ENCODE measurements around the gene SYT6.

Gene SYT6

GRCh38 chr1:114111731-114112641 is 41.7 kb downstream of the SYT6 start:
- TF ChIP-seq, protein P1, sequence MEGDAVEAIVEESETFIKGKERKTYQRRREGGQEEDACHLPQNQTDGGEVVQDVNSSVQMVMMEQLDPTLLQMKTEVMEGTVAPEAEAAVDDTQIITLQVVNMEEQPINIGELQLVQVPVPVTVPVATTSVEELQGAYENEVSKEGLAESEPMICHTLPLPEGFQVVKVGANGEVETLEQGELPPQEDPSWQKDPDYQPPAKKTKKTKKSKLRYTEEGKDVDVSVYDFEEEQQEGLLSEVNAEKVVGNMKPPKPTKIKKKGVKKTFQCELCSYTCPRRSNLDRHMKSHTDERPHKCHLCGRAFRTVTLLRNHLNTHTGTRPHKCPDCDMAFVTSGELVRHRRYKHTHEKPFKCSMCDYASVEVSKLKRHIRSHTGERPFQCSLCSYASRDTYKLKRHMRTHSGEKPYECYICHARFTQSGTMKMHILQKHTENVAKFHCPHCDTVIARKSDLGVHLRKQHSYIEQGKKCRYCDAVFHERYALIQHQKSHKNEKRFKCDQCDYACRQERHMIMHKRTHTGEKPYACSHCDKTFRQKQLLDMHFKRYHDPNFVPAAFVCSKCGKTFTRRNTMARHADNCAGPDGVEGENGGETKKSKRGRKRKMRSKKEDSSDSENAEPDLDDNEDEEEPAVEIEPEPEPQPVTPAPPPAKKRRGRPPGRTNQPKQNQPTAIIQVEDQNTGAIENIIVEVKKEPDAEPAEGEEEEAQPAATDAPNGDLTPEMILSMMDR (IDR thresholded peaks at IDR 0.05; ENCODE audit: insufficient read depth, low read length, poor library complexity, severe bottlenecking) = no peak
- no peak for TF ChIP-seq EZH2phosphoT487 (conservative IDR thresholded peaks at IDR 0.05; ENCODE audit: low read length)
- no peaks in the 10 kb centered on the region for H3K27me3 ChIP-seq (ENCODE audit: low read length)
- H3K4me2 ChIP-seq (ENCODE audit: low read depth, low read length, poor library complexity, severe bottlenecking) = no peak overlapping the region
- no peak overlapping the region for H3K4me3 ChIP-seq (ENCODE audit: insufficient read depth, low read length, poor library complexity, severe bottlenecking)
- H3K79me2 ChIP-seq (ENCODE audit: insufficient read depth, low read length) = no peaks in the 10 kb centered on the region
- no peak overlapping the region for H3K27ac ChIP-seq (ENCODE audit: low read depth, low read length)
- H3K36me3 ChIP-seq (ENCODE audit: low read length) = no peaks in the 10 kb centered on the region
- H3K9ac ChIP-seq (ENCODE audit: low read length) = no peak overlapping the region
- H3F3A ChIP-seq (ENCODE audit: insufficient read depth) = no peaks in the 10 kb centered on the region
- H2AFZ ChIP-seq (ENCODE audit: low read depth, low read length, severe bottlenecking) = no peak overlapping the region
- H3K9me3 ChIP-seq (ENCODE audit: insufficient read depth, low read length) = no peaks in the 10 kb centered on the region
- no peaks in the 10 kb centered on the region for H4K20me1 ChIP-seq (ENCODE audit: low read depth, low read length)
- H3K9me2 ChIP-seq (replicated peaks; ENCODE audit: insufficient read depth, low read length) = no peaks in the 10 kb centered on the region

DNA sequence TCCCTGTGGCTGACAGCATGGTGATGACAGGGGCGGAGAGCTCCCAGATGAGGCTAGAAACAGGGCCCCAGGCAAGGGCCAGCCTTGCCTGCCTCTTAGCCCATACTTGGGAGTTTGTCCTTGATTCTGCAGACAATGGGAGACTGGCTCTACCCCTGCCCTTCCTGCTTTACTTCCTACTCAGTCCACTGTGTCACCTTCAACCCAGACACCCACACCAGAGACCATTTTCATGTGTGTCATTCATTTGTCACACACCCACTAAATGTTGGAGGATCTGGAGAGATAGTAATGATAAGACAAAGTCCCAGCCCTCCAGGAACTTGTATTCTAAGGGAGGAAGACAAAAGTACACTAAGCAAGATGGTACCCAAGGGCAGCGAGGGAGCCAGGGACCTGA is 43.7 kb downstream of the SYT6 start:
- H3K4me2 ChIP-seq (ENCODE audit: low read depth, low read length, poor library complexity, severe bottlenecking) = no peak overlapping the region
- H3F3A ChIP-seq (ENCODE audit: insufficient read depth) = no peaks in the 10 kb centered on the region
- H3K9me2 ChIP-seq (replicated peaks; ENCODE audit: insufficient read depth, low read length) = no peaks in the 10 kb centered on the region
- no peak overlapping the region for H3K9ac ChIP-seq (ENCODE audit: low read length)
- no peak overlapping the region for H2AFZ ChIP-seq (ENCODE audit: low read depth, low read length, severe bottlenecking)
- H3K9me3 ChIP-seq (ENCODE audit: insufficient read depth, low read length) = no peaks in the 10 kb centered on the region
- no peak overlapping the region for H3K27ac ChIP-seq (ENCODE audit: low read depth, low read length)
- no peaks in the 10 kb centered on the region for H3K36me3 ChIP-seq (ENCODE audit: low read length)
- H3K4me3 ChIP-seq (ENCODE audit: insufficient read depth, low read length, poor library complexity, severe bottlenecking) = no peak overlapping the region
- no peaks in the 10 kb centered on the region for H3K27me3 ChIP-seq (ENCODE audit: low read length)
- no peaks in the 10 kb centered on the region for H3K79me2 ChIP-seq (ENCODE audit: insufficient read depth, low read length)
- H4K20me1 ChIP-seq (ENCODE audit: low read depth, low read length) = no peaks in the 10 kb centered on the region
- no peak for TF ChIP-seq EZH2phosphoT487 (conservative IDR thresholded peaks at IDR 0.05; ENCODE audit: low read length)
- TF ChIP-seq, protein P1 (IDR thresholded peaks at IDR 0.05; ENCODE audit: insufficient read depth, low read length, poor library complexity, severe bottlenecking) = no peak

DNA sequence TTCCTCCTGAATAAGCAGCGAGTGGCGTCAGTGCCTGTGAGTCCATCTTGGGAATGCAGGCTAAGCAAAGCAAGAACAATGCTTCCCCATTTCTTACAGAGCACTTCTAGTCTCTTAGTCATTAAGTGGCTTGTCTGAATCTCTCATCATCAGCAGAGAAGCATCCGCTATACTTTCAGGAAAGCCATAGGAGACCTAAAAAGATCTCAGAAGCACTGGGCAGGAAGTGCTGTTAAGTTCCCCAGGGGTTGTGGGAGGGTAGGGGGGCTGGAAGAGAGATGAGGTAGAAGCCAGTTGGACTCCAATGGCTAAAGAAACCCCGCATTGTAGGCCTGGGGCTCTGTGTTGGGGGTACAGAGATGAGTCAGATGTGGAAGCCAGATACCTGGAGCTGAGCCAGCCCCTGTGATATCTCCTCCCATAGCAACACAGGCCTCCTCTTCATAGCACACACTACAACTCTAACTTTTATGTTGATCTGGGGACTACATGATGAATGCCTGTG is 44.9 kb downstream of the SYT6 start:
- Histone ChIP-seq H3K4me2 (ENCODE audit: low read depth, low read length, poor library complexity, severe bottlenecking) (no peak overlapping the region), H3K79me2 (ENCODE audit: insufficient read depth, low read length) (no peaks in the 10 kb centered on the region), H3K9me2 (replicated peaks; ENCODE audit: insufficient read depth, low read length) (no peaks in the 10 kb centered on the region), H3F3A (ENCODE audit: insufficient read depth) (no peaks in the 10 kb centered on the region), H3K9ac (ENCODE audit: low read length) (no peak overlapping the region), H3K9me3 (ENCODE audit: insufficient read depth, low read length) (no peaks in the 10 kb centered on the region), H3K27ac (ENCODE audit: low read depth, low read length) (no peak overlapping the region), H3K27me3 (ENCODE audit: low read length) (no peaks in the 10 kb centered on the region), H3K4me3 (ENCODE audit: insufficient read depth, low read length, poor library complexity, severe bottlenecking) (no peak overlapping the region), H4K20me1 (ENCODE audit: low read depth, low read length) (no peaks in the 10 kb centered on the region), H2AFZ (ENCODE audit: low read depth, low read length, severe bottlenecking) (no peak overlapping the region), H3K36me3 (ENCODE audit: low read length) (no peaks in the 10 kb centered on the region)
- no peak for TF ChIP-seq EZH2phosphoT487 (conservative IDR thresholded peaks at IDR 0.05; ENCODE audit: low read length)
- TF ChIP-seq, protein P1 (IDR thresholded peaks at IDR 0.05; ENCODE audit: insufficient read depth, low read length, poor library complexity, severe bottlenecking) = no peak

All from SU-DHL-6 (cell line).